ENCODE results near the gene PAXX.

The PAXX gene

DNA sequence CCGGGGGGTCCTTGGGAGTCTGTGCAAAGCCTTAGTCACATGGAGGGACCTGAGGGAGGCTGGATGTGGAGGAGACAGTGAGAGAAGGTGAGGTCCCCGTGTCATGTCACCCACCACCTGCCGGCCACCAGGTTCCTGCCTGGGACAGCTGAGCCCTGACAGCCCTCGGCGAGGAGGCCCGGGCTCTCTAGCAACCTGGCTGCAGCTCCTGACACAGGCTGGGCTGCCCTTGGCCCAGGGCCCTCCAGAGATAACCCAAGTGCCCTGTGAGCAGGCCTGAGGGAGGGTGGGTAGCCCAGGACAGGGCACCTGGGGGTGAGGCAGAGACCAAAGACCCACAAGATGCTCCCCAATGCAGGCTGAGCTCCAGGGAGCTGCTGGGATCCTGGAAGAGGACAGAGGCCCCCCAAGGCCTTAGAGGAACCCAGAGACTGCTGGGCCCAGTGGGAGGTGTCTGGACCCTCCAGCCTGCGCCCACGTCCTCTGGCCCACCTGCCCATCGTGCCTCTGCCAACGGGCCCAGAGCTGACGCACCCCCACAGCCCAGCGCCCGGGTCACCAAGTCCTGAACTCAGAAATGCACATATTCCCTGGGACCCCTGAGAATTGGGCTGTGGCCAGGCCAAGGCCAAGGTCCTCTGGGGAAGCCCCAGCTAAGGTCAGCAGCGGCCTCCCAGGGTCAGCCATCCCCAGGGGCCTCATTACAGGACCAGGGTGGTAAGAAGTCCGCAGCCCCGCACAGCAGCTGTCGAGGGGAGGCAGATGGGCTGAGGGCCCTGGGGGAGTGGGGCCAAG is 23.7 kb upstream of the PAXX start:
- TF ChIP-seq GATA1 (IDR thresholded peaks at IDR 0.05; ENCODE audit: low read depth, low read length), result no peak
- no peak for TF ChIP-seq POLR2A (IDR thresholded peaks at IDR 0.05; ENCODE audit: low read length)
- no peak for DNase-seq

DNA sequence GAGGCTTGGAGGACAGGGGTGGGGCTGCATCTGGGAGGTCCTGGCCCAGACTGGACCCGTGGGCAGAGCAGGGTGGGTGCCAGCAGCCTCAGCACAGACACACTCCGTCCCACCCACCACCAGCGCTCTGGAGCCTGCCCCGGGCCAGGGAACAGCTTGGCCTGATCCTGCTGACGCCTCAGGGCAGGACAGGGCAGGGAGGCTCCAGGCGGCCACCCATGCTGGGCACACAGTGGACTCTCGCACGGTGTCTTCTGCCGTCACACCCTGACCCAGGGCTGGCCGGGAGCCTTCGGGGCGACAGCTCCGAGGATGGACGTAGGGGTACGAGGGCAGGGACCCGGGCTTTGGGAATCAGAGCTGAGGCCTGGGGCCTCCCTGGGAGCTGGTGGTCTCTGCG is 23.1 kb upstream of the PAXX start:
- no peak for TF ChIP-seq POLR2A (IDR thresholded peaks at IDR 0.05; ENCODE audit: low read length)
- TF ChIP-seq GATA1 (IDR thresholded peaks at IDR 0.05; ENCODE audit: low read depth, low read length), result no peak
- no peak for DNase-seq

DNA sequence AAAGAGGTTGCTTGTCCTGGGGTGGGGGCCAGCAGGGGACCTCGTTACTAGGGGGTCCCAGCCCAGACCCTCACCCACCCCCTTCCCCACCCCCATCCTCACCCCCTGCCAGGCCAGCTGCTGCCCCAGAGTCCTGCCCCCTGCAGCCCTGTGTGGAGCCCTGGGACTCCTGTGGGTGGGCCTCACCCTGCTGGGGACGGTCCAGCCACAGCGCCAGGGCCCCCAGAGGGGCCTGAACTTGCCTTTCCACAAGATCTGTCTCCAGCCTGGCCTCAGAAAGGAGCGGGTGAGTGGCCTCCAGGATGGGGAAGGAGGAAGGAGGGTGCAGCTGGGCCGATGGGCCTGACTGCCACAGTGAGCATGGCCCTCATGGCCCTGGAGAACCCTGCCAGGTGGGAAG is 22.4 kb upstream of the PAXX start:
- no peak for TF ChIP-seq GATA1 (IDR thresholded peaks at IDR 0.05; ENCODE audit: low read depth, low read length)
- TF ChIP-seq POLR2A (IDR thresholded peaks at IDR 0.05; ENCODE audit: low read length), result no peak
- no peak for DNase-seq

DNA sequence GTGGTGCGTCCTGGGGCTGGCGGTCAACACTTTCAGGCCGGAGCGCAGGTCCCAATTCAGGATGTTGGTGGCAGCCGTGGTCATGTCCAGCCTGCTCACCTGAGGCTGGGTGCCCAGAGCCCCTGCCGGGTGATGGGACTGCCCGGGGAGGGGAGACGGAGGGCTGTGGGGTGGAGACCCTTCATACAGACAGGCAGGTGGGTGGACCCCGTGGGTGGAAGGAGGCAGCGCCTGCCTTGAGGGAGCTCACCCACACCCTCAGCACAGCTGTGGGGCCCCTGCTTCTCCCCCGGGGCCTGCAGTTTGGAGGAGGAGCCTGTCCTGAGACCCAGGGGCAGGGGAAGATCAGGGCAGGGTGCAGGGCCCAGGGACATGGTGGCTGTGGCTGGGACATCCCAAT is 21.9 kb upstream of the PAXX start:
- TF ChIP-seq GATA1 (IDR thresholded peaks at IDR 0.05; ENCODE audit: low read depth, low read length) (no peak), POLR2A (IDR thresholded peaks at IDR 0.05; ENCODE audit: low read length) (no peak)

DNA sequence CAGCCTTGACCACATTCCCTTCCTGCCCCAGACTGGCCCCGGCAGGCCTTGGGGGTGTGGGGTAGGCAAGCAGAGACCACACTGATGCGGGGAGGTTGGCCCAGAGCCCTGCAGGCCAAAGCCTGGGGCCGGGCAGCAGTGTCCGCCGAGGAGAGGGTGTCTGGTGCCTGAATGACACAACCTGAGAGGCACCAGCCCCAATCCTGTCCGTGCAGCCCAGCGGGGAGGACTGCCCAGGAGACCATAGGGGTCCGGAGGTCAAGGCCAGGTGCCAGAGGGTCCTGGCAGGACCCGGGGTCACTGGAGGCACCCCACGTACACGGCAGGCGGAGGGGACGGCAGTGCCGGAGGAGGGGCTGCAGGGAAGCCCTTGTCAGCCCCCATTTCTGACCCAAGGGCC is 20.5 kb upstream of the PAXX start:
- no peak for TF ChIP-seq POLR2A (IDR thresholded peaks at IDR 0.05; ENCODE audit: low read length)
- no peak for TF ChIP-seq GATA1 (IDR thresholded peaks at IDR 0.05; ENCODE audit: low read depth, low read length)
- DNase-seq, result no peak

More for the DNA sequence above, 21.9 kb upstream of the PAXX start:
- DNase-seq, result no peak

DNA sequence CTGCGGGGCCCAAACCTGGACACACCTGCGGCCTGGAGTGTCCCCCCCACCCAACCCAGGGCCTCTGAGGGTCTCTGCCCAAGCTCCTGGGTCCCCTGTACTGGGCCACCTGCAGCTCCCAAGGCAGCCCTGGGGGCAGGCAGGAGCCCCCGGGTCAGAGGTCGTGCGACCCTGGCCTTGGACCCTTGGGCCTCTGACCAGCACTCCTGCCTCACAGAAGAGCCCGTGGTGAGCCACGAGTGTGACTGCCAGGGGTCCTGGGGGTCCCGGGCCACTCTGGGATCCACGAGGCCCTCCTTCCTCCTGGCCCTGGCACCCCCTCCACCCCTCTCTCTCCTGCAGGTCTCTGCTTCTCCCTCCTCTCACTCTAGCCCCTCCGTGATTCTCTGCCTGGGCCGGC is 19.9 kb upstream of the PAXX start:
- no peak for TF ChIP-seq GATA1 (IDR thresholded peaks at IDR 0.05; ENCODE audit: low read depth, low read length)
- TF ChIP-seq POLR2A (IDR thresholded peaks at IDR 0.05; ENCODE audit: low read length), result no peak
- DNase-seq, result no peak

DNA sequence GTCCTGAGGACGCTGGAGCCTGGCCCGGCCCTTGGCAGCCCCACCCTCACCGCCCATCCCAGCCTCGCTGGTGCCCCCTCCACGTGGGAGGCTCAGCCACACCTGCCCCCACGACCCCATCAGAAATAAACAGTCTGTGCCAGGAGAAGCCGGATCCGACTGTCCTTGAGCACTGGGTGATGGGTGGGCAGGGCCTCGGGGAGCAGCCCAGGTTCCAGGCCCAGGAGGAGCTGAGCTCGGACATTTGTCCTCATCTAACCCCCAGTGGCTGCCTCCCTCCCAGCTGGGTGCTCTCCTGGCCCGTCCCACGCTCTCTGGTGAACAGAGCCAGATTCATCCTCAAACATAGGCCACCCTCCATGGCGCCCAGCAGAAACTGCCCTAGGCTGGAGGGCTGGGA is 19.5 kb upstream of the PAXX start:
- no peak for DNase-seq
- TF ChIP-seq GATA1 (IDR thresholded peaks at IDR 0.05; ENCODE audit: low read depth, low read length) (no peak), POLR2A (IDR thresholded peaks at IDR 0.05; ENCODE audit: low read length) (no peak)

DNA sequence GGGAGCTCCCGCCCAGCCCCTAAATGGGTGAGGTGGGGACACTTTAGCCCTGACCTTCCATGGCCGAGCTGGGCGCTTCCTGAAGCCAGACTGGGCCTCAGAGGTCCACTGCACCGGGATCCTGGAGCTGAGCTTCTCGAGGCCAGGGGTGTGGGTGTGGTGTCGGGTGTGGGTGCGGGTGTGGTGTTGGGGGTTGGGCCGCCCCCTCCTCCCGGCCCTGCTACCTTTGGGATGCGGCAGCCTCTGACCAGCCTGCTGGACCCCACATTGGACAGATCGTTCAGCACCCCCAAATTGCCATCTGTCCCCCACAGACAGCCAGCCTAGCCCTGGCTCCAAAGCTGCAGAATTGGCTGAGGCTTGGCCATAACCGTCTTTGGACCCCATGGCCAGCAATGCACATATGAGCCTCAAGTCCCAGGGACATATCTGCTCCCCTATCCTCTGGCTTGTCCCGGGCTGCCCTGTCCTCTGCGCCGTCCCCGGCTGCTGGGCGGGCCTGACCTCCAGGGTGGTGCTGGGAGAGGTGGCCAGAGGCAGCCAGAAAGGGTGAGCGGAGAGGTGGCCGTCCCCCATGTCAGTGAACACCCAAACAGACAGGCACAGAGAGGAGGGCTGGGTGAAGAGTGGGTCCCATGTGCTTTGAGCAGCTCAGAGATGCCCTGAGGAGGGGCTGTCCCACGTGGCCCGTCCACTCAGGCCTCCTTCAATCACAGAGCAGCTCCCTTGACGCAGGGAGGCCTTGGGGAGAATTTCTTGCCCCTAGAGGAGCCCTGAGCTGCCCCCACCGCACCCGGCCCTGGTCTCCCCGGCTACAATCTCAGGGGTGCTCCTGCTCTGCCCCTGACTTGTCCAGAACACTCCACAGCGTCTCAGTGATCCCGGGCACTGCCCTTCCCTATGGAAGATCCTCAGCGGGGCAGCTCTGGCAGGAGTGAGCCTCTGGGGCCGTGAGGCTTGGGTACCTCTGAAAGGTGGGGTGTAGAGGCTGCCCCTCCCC is 18.3 kb upstream of the PAXX start:
- TF ChIP-seq POLR2A (IDR thresholded peaks at IDR 0.05; ENCODE audit: low read length) (no peak), GATA1 (IDR thresholded peaks at IDR 0.05; ENCODE audit: low read depth, low read length) (no peak)

DNA sequence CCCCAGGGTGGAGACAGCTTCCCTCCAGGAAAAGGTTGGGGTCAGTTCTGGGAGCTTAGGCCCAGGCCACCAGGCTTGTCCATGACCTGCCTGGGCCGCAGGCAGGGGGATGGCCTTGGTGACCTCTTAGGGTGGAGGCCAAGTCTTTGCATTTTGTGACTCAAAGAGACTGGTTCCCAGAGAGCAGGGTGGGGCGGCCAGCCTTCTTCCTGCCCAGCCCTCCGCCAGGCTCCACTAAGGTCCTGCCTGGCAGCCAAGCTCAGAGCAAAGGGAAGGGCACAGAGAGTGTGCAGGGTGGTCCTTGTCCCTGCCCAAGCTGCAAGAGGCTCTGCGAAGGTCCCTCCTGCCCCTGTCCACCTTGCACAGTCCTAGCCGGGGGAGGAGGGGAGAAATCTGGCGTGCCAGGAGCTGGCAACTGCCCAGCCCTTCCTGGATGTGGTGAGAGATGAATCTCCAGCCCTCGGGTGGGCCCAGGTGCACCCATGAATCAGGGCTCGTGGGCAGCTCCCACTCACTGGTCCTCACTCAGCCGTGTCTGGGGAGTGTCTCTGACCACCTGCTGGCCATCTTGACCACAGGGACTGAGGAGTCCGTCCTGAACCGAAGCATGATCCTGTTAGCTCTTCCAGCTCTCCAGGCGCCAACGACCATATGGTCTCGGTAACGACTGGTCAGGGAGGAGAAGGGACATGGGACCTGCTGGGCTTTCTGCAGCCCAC is 17.2 kb upstream of the PAXX start:
- TF ChIP-seq POLR2A (IDR thresholded peaks at IDR 0.05; ENCODE audit: low read length) (no peak), GATA1 (IDR thresholded peaks at IDR 0.05; ENCODE audit: low read depth, low read length) (no peak)
- DNase-seq, result no peak

More for the DNA sequence above, 18.3 kb upstream of the PAXX start:
- DNase-seq, result no peak

DNA sequence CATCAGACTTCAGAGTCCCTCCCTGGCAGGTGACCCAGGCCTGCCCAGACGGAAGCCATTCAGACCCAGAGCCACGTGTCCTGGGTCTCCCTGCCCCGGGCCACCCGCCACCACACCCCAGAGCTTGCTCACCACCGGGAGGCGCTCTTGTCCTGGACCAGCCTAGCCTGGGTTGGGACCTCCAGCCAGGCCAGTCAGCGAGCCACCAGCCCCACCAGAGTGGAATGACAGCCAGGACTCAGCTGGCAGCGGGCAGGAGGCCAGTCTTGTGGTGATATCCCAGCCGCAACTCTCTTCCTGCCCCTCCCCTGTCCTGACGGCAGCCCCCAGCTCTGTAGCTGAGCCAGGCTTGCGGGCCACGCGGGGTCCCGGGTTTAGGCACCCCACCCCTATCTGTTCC is 16.6 kb upstream of the PAXX start:
- peak; percentile 40 to 65 for DNase-seq
- TF ChIP-seq POLR2A (IDR thresholded peaks at IDR 0.05; ENCODE audit: low read length) (no peak), GATA1 (IDR thresholded peaks at IDR 0.05; ENCODE audit: low read depth, low read length) (no peak)

DNA sequence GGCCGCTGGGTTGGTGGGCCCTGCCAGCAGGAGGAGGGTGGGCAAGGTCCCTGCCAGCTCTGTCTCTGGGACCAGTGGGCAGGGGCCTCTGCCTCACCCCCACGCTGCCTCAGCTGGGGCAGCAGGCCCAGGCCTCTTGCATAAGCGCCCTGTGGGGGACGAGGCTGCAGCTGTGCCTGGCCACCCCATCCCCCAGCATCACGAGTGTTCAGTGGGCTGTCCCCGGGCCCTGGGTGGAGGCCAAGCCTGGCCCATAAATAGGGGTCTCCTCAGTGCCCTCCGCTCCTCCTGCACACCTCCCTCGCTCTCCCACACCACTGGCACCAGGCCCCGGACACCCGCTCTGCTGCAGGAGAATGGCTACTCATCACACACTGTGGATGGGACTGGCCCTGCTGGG is 15.0 kb upstream of the PAXX start, which contains the start of gene PTGDS:
Gene PTGDS, plus strand, starts transcription at position 282 of the 400 bp plus-strand sequence. Its CDS starts 75 bp downstream, at position 357.
- DNase-seq, result no peak
- TF ChIP-seq GATA1 (IDR thresholded peaks at IDR 0.05; ENCODE audit: low read depth, low read length) (no peak), POLR2A (IDR thresholded peaks at IDR 0.05; ENCODE audit: low read length) (no peak)

DNA sequence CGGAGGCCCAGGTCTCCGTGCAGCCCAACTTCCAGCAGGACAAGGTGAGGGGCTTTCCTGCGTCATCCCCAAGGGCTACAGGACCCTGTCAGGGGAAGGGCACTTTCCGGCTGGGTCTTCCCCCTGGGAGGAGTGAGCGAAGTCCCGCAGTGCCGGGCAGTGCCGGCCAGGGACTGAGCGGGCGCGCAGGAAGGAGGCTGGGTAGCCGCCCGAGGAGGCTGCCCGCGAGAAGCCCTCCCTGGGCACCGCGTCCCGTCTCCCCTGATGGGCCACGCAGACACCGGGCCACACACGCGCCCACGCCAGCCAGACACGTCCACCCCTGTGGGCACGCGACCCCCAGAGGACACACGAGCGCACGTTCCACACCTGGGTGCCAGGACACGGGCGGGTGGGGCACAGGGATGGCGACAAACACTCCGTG is 14.6 kb upstream of the PAXX start:
- TF ChIP-seq GATA1 (IDR thresholded peaks at IDR 0.05; ENCODE audit: low read depth, low read length), result no peak
- TF ChIP-seq POLR2A (IDR thresholded peaks at IDR 0.05; ENCODE audit: low read length), result no peak
- DNase-seq, result no peak

DNA sequence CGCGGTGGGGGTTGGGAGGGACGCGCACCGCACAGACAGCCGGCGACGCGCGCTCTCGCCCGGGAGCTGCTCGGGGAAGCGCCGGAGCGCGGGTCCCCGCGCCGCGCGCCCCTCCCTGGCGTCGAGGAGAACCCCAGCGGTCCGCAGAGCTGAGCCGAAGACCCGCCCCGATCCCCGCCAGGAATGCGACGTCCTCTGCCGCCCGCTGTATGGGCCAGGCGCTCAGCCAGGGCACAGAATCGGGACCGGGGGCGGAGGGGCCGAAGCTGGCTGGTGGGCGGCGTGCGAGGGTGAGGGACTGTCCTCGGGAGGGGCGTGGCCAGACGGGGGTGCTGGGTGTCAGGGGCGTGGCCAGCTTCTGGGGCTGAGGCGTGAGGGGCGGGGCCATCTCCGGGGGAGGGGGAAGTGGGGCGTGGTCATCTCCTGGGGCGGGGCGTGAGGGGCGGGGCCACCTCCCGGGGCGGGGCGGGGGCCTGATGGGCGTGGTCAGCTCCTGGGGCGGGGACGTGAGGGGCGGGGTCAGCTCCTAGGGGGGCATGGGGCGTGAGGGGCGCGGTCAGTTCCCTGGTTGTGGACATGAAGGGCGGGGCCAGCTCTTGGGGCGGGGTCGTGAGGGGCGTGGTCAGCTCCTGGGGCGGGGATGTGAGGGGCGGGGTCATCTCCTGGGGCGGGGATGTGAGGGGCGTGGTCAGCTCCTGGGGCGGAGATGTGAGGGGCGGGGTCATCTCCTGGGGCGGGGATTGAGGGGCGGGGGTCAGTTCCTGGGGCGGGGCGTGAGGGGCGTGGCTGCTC is 14.0 kb upstream of the PAXX start:
- TF ChIP-seq POLR2A (IDR thresholded peaks at IDR 0.05; ENCODE audit: low read length) (no peak), GATA1 (IDR thresholded peaks at IDR 0.05; ENCODE audit: low read depth, low read length) (no peak)
- DNase-seq, result peak; percentile 83
